SK-N-SH (cell line): ENCODE measurements around the gene MCC. TPM values are rescaled to one million over a fixed set of nuclear protein-coding genes. Genes with fewer than 3 reads are reported as not detected.

Source experiments
- CTCF ChIA-PET: fragments of 300-600, 350-600 bp; formaldehyde crosslinking; extraction: SDS; loops from one replicate; lab custom pipeline; 2021; lab: Yijun Ruan, JAX
- POLR2A ChIA-PET: fragments of 350-600 bp; sonication (Branson Sonifier 250); formaldehyde crosslinking; extraction: SDS; loops from one replicate; lab custom pipeline; 2020; ENCODE audit warnings: antibody characterized with exemption, inconsistent platforms; lab: Yijun Ruan, JAX
- DNase-seq: peaks from one replicate; pipeline ENCODE4 v3.0.0; 2012
- H2AFZ ChIP-seq: fragments of 200-600 bp; sonication (generic); 2 replicates; pipeline ENCODE4 v1.8.1; 2016; ENCODE audit warnings: antibody characterized with exemption, mild to moderate bottlenecking, low read depth
- H3F3A ChIP-seq: fragments of 200-600 bp; sonication (generic); replicated peaks from 2 replicates; pipeline ENCODE3; 2016; ENCODE audit warnings: antibody characterized with exemption, mild to moderate bottlenecking; ENCODE audit not compliant: insufficient read depth
- H3K27ac ChIP-seq, 2 experiments: fragments of 200-500 bp in 1 of 2; fragments of 200-600 bp in 1 of 2; sonication (Bioruptor generic) in 1 of 2; sonication (generic), shearing (Covaris generic) in 1 of 2; 2 replicates each; pipeline versions ENCODE4 v1.5.1 to v1.6.1; 2014 to 2016; ENCODE audit warnings: low read depth in 2 of 2, inconsistent platforms in 1 of 2, low read length in 1 of 2, mild to moderate bottlenecking in 1 of 2, mixed read lengths in 1 of 2
- H3K27me3 ChIP-seq: fragments of 200-600 bp; sonication (generic), shearing (Covaris generic); 2 replicates; pipeline ENCODE4 v1.6.1; 2016; ENCODE audit warnings: mixed run types; ENCODE audit not compliant: insufficient read depth
- H3K36me3 ChIP-seq, 2 experiments: fragments of 200-500 bp in 1 of 2; fragments of 200-600 bp in 1 of 2; sonication (Bioruptor generic) in 1 of 2; sonication (generic) in 1 of 2; replicated peaks in 1 of 2; 2 replicates each; pipeline versions ENCODE3 to v1.5.1; 2014 to 2016; ENCODE audit warnings: low read length in 1 of 2, mild to moderate bottlenecking in 1 of 2; ENCODE audit not compliant: insufficient read depth in 2 of 2, control insufficient read depth in 1 of 2
- H3K4me1 ChIP-seq, 2 experiments: fragments of 200-500 bp in 1 of 2; fragments of 200-600 bp in 1 of 2; sonication (Bioruptor generic) in 1 of 2; sonication (generic), shearing (Covaris generic) in 1 of 2; 2 replicates each; pipeline versions ENCODE4 v1.5.1 to v1.6.1; 2014 to 2016; ENCODE audit warnings: low read depth in 1 of 2, low read length in 1 of 2, mixed run types in 1 of 2; ENCODE audit not compliant: insufficient read depth in 2 of 2, control insufficient read depth in 1 of 2
- H3K4me2 ChIP-seq: fragments of 200-600 bp; sonication (generic), shearing (Covaris generic); 2 replicates; pipeline ENCODE4 v1.6.1; 2017; ENCODE audit warnings: mixed run types
- H3K4me3 ChIP-seq, 2 experiments: fragments of 200-500 bp in 1 of 2; fragments of 200-600 bp in 1 of 2; sonication (Bioruptor generic) in 1 of 2; sonication (generic), shearing (Covaris generic) in 1 of 2; 2 replicates each; pipeline versions ENCODE4 v1.5.1 to v1.8.1; 2014 to 2016; ENCODE audit warnings: low read depth in 2 of 2, inconsistent platforms in 1 of 2, low read length in 1 of 2, mild to moderate bottlenecking in 1 of 2, mixed read lengths in 1 of 2, moderate library complexity in 1 of 2
- H3K79me2 ChIP-seq: fragments of 200-600 bp; sonication (generic); 2 replicates; pipeline ENCODE4 v1.8.1; 2017; ENCODE audit warnings: mild to moderate bottlenecking; ENCODE audit not compliant: insufficient read depth
- H3K9ac ChIP-seq: fragments of 200-600 bp; sonication (generic); 2 replicates; pipeline ENCODE4 v1.6.1; 2017; ENCODE audit warnings: mixed run types
- H3K9me2 ChIP-seq: fragments of 200-600 bp; sonication (generic); 2 replicates; pipeline ENCODE4 v1.6.1; 2017; ENCODE audit warnings: mixed run types
- H3K9me3 ChIP-seq: fragments of 200-600 bp; sonication (generic); 2 replicates; pipeline ENCODE4 v1.6.1; 2017; ENCODE audit warnings: mixed run types, mild to moderate bottlenecking, moderate library complexity
- H4K20me1 ChIP-seq: fragments of 200-600 bp; sonication (generic); 2 replicates; pipeline ENCODE4 v1.6.1; 2017; ENCODE audit warnings: mild to moderate bottlenecking, mixed run types; ENCODE audit not compliant: insufficient read depth
- ELF1 ChIP-seq: IDR thresholded peaks from 2 replicates; pipeline ENCODE4 v1.4.0; 2012
- EP300 ChIP-seq, 2 experiments: IDR thresholded peaks; 2 replicates each; pipeline versions ENCODE4 v1.4.0 to v1.6.1; 2012; ENCODE audit warnings: borderline replicate concordance in 1 of 2, low read depth in 1 of 2, low read length in 1 of 2
- EZH2phosphoT487 ChIP-seq: fragments of 200-600 bp; sonication (generic); IDR thresholded peaks from 2 replicates; pipeline ENCODE4 v1.6.1; 2017; ENCODE audit warnings: low read depth, mixed run types, mild to moderate bottlenecking, antibody characterized with exemption, moderate library complexity, borderline replicate concordance
- GABPA ChIP-seq: IDR thresholded peaks from 2 replicates; pipeline ENCODE4 v1.4.0; 2012; ENCODE audit warnings: low read depth, mild to moderate bottlenecking
- GATA2 ChIP-seq: sonication (generic); formaldehyde crosslinking; IDR thresholded peaks from 2 replicates; pipeline ENCODE4 v1.5.0; 2020; ENCODE audit warnings: mild to moderate bottlenecking, missing genetic modification reagents
- JUND ChIP-seq: IDR thresholded peaks from 2 replicates; pipeline ENCODE4 v1.4.0; 2012
- MEF2A ChIP-seq: IDR thresholded peaks from 2 replicates; pipeline ENCODE4 v1.4.0; 2012; ENCODE audit warnings: low read depth, borderline replicate concordance
- MXI1 ChIP-seq: IDR thresholded peaks from 2 replicates; pipeline ENCODE4 v1.6.1; 2012; ENCODE audit warnings: mild to moderate bottlenecking, low read depth, low read length, improper control_type of control experiment
- RFX5 ChIP-seq: IDR thresholded peaks from 2 replicates; pipeline ENCODE4 v1.6.1; 2012; ENCODE audit warnings: mild to moderate bottlenecking, improper control_type of control experiment, low read length
- TAF1 ChIP-seq: IDR thresholded peaks from 2 replicates; pipeline ENCODE4 v1.6.1; 2012; ENCODE audit warnings: low read depth, mild to moderate bottlenecking, low read length, moderate library complexity, borderline replicate concordance
- TCF12 ChIP-seq: IDR thresholded peaks from 2 replicates; pipeline ENCODE4 v1.4.0; 2012
- TEAD4 ChIP-seq: IDR thresholded peaks from 2 replicates; pipeline ENCODE4 v1.4.0; 2012; ENCODE audit warnings: mild to moderate bottlenecking, borderline replicate concordance; ENCODE audit not compliant: insufficient read depth
- YY1 ChIP-seq: IDR thresholded peaks from 2 replicates; pipeline ENCODE4 v1.4.0; 2012; ENCODE audit warnings: low read depth, mild to moderate bottlenecking
- WGBS: methylation state at CpG from one replicate; pipeline ENCODE4 v1.1.6; 2017; ENCODE audit warnings: low lambda C conversion rate; 5-methylcytosine and 5-hydroxymethylcytosine counted together
- polyA plus RNA-seq, 3 experiments: library from polyadenylated mRNA; depleted of rRNA; stranded (reverse); fragments of >200 nt; gene quantifications; 2 replicates each; pipeline ENCODE4 v1.2.3, GENCODE V29; 2012
- TF ChIP-seq, protein P1 (sequence below): IDR thresholded peaks from 2 replicates; pipeline ENCODE4 v1.6.1; 2012; ENCODE audit warnings: mild to moderate bottlenecking, low read depth, low read length, moderate library complexity
- TF ChIP-seq, protein P2 (sequence below): IDR thresholded peaks from 2 replicates; pipeline ENCODE4 v1.4.0; 2012; ENCODE audit warnings: low read depth, borderline replicate concordance
- TF ChIP-seq, protein P3 (sequence below): IDR thresholded peaks from 2 replicates; pipeline ENCODE4; 2012

The MCC gene
- polyA plus RNA-seq, 1 of the 3 experiments (the other 2 are of a cell fraction): 3.6 TPM

DNA sequence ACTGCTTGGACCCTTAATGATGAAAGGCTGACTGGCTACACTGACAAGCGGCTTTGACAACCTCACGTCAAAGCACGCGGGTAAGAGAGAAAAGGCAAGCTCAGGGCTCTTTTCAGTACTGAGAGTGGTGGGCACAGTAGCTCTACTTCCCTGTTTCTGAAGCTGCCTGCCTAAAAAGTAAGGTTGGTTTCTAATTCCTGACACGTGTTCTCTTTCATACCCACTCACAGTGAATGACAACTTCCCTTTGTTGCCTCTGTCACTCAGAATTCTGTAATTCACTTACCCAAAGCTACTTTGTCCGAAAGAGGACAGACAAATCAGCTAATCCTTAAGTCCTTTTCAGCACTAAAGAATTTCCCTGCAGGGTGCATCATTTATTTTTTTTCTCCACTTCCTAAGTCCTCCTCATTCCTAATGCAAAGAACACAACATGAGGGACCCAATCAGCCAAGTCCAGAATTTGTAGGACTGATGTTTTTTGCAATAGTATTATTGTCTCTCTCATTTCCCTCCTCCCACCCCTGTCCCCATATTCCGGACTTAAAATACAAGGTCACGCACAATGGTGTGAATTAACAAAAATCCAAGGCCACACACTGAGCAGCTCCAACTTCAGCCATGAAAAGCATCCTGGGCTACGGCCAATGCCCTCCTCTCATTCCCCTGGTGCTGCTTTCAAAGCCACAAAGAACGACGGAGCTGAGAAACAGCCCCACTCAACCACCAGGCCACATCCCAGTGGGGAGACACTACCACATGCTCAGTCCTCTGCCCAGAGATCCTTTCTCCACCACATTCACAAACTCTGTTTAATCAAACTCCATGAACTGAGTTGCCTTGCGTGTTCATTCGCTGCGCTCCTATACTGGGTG, 274.5 kb downstream of the MCC start:
- no peaks in the 10 kb centered on the region for H3K9me2 ChIP-seq
- ChIA-PET CTCF (interaction anchor here (1.3 kb wide), 2 partner anchors 12 to 101 kb away, joined by 3 read pairs; no protein-coding TSS in a partner anchor), POLR2A (no interaction called here)
- WGBS: 79% methylated on average over 11 of the region's 14 CpGs
- H3K36me3 ChIP-seq: no peaks in the 10 kb centered on the region
- DNase-seq: no peak
- no peak overlapping the region for H2AFZ ChIP-seq
- TF ChIP-seq ELF1 (no peak), RFX5 (no peak), JUND (no peak), GABPA (no peak), EP300 (IDR thresholded peaks at IDR 0.05; ENCODE audit: borderline replicate concordance in 1 of 2, low read depth in 1 of 2, low read length in 1 of 2) (no peak), MEF2A (no peak), EZH2phosphoT487 (no peak), GATA2 (CRISPR knock-in tag) (no peak), TAF1 (no peak), YY1 (no peak), MXI1 (no peak), TCF12 (no peak), TEAD4 (no peak)
- TF ChIP-seq, protein P1, sequence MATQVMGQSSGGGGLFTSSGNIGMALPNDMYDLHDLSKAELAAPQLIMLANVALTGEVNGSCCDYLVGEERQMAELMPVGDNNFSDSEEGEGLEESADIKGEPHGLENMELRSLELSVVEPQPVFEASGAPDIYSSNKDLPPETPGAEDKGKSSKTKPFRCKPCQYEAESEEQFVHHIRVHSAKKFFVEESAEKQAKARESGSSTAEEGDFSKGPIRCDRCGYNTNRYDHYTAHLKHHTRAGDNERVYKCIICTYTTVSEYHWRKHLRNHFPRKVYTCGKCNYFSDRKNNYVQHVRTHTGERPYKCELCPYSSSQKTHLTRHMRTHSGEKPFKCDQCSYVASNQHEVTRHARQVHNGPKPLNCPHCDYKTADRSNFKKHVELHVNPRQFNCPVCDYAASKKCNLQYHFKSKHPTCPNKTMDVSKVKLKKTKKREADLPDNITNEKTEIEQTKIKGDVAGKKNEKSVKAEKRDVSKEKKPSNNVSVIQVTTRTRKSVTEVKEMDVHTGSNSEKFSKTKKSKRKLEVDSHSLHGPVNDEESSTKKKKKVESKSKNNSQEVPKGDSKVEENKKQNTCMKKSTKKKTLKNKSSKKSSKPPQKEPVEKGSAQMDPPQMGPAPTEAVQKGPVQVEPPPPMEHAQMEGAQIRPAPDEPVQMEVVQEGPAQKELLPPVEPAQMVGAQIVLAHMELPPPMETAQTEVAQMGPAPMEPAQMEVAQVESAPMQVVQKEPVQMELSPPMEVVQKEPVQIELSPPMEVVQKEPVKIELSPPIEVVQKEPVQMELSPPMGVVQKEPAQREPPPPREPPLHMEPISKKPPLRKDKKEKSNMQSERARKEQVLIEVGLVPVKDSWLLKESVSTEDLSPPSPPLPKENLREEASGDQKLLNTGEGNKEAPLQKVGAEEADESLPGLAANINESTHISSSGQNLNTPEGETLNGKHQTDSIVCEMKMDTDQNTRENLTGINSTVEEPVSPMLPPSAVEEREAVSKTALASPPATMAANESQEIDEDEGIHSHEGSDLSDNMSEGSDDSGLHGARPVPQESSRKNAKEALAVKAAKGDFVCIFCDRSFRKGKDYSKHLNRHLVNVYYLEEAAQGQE: no peak
- TF ChIP-seq, protein P2, sequence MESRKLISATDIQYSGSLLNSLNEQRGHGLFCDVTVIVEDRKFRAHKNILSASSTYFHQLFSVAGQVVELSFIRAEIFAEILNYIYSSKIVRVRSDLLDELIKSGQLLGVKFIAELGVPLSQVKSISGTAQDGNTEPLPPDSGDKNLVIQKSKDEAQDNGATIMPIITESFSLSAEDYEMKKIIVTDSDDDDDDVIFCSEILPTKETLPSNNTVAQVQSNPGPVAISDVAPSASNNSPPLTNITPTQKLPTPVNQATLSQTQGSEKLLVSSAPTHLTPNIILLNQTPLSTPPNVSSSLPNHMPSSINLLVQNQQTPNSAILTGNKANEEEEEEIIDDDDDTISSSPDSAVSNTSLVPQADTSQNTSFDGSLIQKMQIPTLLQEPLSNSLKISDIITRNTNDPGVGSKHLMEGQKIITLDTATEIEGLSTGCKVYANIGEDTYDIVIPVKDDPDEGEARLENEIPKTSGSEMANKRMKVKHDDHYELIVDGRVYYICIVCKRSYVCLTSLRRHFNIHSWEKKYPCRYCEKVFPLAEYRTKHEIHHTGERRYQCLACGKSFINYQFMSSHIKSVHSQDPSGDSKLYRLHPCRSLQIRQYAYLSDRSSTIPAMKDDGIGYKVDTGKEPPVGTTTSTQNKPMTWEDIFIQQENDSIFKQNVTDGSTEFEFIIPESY: no peak
- TF ChIP-seq, protein P3, sequence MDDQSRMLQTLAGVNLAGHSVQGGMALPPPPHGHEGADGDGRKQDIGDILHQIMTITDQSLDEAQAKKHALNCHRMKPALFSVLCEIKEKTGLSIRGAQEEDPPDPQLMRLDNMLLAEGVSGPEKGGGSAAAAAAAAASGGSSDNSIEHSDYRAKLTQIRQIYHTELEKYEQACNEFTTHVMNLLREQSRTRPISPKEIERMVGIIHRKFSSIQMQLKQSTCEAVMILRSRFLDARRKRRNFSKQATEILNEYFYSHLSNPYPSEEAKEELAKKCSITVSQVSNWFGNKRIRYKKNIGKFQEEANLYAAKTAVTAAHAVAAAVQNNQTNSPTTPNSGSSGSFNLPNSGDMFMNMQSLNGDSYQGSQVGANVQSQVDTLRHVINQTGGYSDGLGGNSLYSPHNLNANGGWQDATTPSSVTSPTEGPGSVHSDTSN: no peak
- no peak overlapping the region for H3K9ac ChIP-seq
- H3K4me1 ChIP-seq: peaks cover 0 to 37% of the 10 kb centered on the region in 2 experiments; a peak in 2 of 4 replicates
- H3K79me2 ChIP-seq: no peaks in the 10 kb centered on the region
- H3K4me3 ChIP-seq: no peak overlapping the region
- H3K4me2 ChIP-seq: no peak overlapping the region
- H3K27me3 ChIP-seq: no peaks in the 10 kb centered on the region
- H3F3A ChIP-seq: no peaks in the 10 kb centered on the region
- H4K20me1 ChIP-seq: no peaks in the 10 kb centered on the region
- no peaks in the 10 kb centered on the region for H3K9me3 ChIP-seq
- H3K27ac ChIP-seq: no peak overlapping the region; a peak in 1 of 4 replicates
